Liver (tissue), 3 donors: ENCODE results near the gene KLHL40.

Experiments used
- GABPA ChIP-seq, 2 donors: IDR thresholded peaks in 1 of 2; conservative IDR thresholded peaks in 1 of 2; 2 replicates each; pipeline ENCODE4 v1.6.1; 2016; ENCODE audit warnings: antibody characterized with exemption in 2 of 2, mild to moderate bottlenecking in 1 of 2, moderate library complexity in 1 of 2
- HNF4A ChIP-seq, 2 donors: conservative IDR thresholded peaks; 2 replicates each; pipeline ENCODE4 v1.6.1; 2016; ENCODE audit warnings: antibody characterized with exemption in 2 of 2, mild to moderate bottlenecking in 2 of 2
- HNF4G ChIP-seq: IDR thresholded peaks from 2 replicates; pipeline ENCODE4 v1.6.1; 2016; ENCODE audit warnings: antibody characterized with exemption
- JUND ChIP-seq, 2 donors: IDR thresholded peaks; 2 replicates each; pipeline ENCODE4 v1.6.1; 2016; ENCODE audit warnings: antibody characterized with exemption in 2 of 2
- NR2F2 ChIP-seq: IDR thresholded peaks from 2 replicates; pipeline ENCODE4 v1.6.1; 2016; ENCODE audit warnings: antibody characterized with exemption
- RAD21 ChIP-seq, 2 donors: IDR thresholded peaks; 2 replicates each; pipeline ENCODE4 v1.6.1; 2016; ENCODE audit warnings: antibody characterized with exemption in 2 of 2, mild to moderate bottlenecking in 2 of 2
- TAF1 ChIP-seq: conservative IDR thresholded peaks from 2 replicates; pipeline ENCODE4 v1.6.1; 2016; ENCODE audit warnings: antibody characterized with exemption, mild to moderate bottlenecking
- TF ChIP-seq, protein P1 (sequence below): fragments of 150-350 bp; IDR thresholded peaks from 2 replicates; pipeline ENCODE4 v1.5.1; 2017; ENCODE audit warnings: improper control_type of control experiment, low read depth, low read length; ENCODE audit not compliant: missing input control
- TF ChIP-seq, protein P2 (sequence below): IDR thresholded peaks from 2 replicates; pipeline ENCODE4 v1.6.1; 2016; ENCODE audit warnings: antibody characterized with exemption
- TF ChIP-seq, protein P3 (sequence below): IDR thresholded peaks from 2 replicates; pipeline ENCODE4 v1.6.1; 2016; ENCODE audit warnings: antibody characterized with exemption, mild to moderate bottlenecking
- TF ChIP-seq, protein P4 (sequence below): IDR thresholded peaks from 2 replicates; pipeline ENCODE4 v1.6.1; 2016; ENCODE audit warnings: antibody characterized with exemption
- TF ChIP-seq, protein P5 (sequence below): IDR thresholded peaks from 2 replicates; pipeline ENCODE4 v1.6.1; 2016; ENCODE audit warnings: antibody characterized with exemption
- donor health status: healthy.
- donor health status: healthy.

DNA sequence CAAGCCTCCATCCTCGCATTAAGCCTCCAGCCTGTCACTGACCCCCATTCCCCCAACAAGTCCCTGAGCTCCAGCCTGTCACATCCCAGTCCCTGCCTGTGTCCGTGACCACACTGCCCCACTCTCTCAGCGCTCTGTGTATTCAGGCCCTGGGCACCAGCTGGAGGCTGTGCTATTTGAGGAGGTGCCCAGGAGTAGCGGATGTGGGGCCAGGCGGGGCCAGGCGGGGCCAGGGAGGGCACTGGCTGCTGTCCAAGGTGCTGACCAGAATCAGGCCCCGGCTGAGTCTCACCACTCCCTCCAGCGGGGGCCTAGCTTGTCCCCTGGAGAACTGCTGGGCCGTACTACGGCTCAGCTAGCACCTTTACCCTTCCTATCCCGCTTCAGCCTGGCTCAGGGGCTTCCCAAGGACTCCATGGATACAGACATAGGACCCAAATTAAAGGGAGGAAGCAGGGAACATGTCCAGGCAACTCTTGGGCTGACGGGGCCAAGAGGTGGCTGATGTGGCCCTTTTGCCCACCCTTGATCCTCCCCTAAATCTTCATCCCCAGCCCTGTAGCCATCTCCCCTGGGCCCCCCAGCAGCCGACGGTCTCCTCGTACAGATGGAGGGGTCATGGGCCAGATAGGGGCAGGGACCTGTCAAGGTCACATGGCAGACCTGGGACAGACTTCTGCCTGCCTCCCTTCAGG lies 16.2 kb downstream of the KLHL40 start:
- no peak for TF ChIP-seq HNF4A (conservative IDR thresholded peaks at IDR 0.05)
- no peak for TF ChIP-seq TAF1
- TF ChIP-seq, protein P1, sequence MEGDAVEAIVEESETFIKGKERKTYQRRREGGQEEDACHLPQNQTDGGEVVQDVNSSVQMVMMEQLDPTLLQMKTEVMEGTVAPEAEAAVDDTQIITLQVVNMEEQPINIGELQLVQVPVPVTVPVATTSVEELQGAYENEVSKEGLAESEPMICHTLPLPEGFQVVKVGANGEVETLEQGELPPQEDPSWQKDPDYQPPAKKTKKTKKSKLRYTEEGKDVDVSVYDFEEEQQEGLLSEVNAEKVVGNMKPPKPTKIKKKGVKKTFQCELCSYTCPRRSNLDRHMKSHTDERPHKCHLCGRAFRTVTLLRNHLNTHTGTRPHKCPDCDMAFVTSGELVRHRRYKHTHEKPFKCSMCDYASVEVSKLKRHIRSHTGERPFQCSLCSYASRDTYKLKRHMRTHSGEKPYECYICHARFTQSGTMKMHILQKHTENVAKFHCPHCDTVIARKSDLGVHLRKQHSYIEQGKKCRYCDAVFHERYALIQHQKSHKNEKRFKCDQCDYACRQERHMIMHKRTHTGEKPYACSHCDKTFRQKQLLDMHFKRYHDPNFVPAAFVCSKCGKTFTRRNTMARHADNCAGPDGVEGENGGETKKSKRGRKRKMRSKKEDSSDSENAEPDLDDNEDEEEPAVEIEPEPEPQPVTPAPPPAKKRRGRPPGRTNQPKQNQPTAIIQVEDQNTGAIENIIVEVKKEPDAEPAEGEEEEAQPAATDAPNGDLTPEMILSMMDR, result no peak
- TF ChIP-seq, protein P2, sequence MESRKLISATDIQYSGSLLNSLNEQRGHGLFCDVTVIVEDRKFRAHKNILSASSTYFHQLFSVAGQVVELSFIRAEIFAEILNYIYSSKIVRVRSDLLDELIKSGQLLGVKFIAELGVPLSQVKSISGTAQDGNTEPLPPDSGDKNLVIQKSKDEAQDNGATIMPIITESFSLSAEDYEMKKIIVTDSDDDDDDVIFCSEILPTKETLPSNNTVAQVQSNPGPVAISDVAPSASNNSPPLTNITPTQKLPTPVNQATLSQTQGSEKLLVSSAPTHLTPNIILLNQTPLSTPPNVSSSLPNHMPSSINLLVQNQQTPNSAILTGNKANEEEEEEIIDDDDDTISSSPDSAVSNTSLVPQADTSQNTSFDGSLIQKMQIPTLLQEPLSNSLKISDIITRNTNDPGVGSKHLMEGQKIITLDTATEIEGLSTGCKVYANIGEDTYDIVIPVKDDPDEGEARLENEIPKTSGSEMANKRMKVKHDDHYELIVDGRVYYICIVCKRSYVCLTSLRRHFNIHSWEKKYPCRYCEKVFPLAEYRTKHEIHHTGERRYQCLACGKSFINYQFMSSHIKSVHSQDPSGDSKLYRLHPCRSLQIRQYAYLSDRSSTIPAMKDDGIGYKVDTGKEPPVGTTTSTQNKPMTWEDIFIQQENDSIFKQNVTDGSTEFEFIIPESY, result no peak
- no peak for TF ChIP-seq GABPA (IDR thresholded peaks at IDR 0.05 in 1 of 2, conservative IDR thresholded peaks at IDR 0.05 in 1 of 2)
- TF ChIP-seq, protein P3, sequence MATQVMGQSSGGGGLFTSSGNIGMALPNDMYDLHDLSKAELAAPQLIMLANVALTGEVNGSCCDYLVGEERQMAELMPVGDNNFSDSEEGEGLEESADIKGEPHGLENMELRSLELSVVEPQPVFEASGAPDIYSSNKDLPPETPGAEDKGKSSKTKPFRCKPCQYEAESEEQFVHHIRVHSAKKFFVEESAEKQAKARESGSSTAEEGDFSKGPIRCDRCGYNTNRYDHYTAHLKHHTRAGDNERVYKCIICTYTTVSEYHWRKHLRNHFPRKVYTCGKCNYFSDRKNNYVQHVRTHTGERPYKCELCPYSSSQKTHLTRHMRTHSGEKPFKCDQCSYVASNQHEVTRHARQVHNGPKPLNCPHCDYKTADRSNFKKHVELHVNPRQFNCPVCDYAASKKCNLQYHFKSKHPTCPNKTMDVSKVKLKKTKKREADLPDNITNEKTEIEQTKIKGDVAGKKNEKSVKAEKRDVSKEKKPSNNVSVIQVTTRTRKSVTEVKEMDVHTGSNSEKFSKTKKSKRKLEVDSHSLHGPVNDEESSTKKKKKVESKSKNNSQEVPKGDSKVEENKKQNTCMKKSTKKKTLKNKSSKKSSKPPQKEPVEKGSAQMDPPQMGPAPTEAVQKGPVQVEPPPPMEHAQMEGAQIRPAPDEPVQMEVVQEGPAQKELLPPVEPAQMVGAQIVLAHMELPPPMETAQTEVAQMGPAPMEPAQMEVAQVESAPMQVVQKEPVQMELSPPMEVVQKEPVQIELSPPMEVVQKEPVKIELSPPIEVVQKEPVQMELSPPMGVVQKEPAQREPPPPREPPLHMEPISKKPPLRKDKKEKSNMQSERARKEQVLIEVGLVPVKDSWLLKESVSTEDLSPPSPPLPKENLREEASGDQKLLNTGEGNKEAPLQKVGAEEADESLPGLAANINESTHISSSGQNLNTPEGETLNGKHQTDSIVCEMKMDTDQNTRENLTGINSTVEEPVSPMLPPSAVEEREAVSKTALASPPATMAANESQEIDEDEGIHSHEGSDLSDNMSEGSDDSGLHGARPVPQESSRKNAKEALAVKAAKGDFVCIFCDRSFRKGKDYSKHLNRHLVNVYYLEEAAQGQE, result peak; percentile 98
- TF ChIP-seq, protein P4, sequence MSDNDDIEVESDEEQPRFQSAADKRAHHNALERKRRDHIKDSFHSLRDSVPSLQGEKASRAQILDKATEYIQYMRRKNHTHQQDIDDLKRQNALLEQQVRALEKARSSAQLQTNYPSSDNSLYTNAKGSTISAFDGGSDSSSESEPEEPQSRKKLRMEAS, result no peak
- TF ChIP-seq NR2F2, result no peak
- no peak for TF ChIP-seq RAD21 (IDR thresholded peaks at IDR 0.05)
- TF ChIP-seq HNF4G, result no peak
- TF ChIP-seq JUND (IDR thresholded peaks at IDR 0.05), result no peak
- TF ChIP-seq, protein P5, sequence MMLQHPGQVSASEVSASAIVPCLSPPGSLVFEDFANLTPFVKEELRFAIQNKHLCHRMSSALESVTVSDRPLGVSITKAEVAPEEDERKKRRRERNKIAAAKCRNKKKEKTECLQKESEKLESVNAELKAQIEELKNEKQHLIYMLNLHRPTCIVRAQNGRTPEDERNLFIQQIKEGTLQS, result no peak
